OCI-LY1 (cell line): ENCODE data around the gene GPRIN3.
A peak's percentile ranks its signal among the peaks of the same experiment; 100 is the strongest.

ENCODE experiments used
- H2AFZ ChIP-seq: fragments of 200-600 bp; sonication (generic), shearing (Covaris generic); 2 replicates; pipeline ENCODE4 v1.6.0; 2014; ENCODE audit warnings: antibody characterized with exemption, mild to moderate bottlenecking, low read length
- H3F3A ChIP-seq: fragments of 200-600 bp; sonication (generic), shearing (Covaris generic); 2 replicates; pipeline ENCODE4 v1.6.0; 2014; ENCODE audit warnings: mild to moderate bottlenecking, antibody characterized with exemption, low read length, moderate library complexity; ENCODE audit not compliant: insufficient read depth
- H3K27ac ChIP-seq: fragments of 200-600 bp; sonication (generic); 2 replicates; pipeline ENCODE4 v1.5.1; 2014; ENCODE audit warnings: low read length, mixed run types, mild to moderate bottlenecking, low read depth; ENCODE audit not compliant: poor library complexity, severe bottlenecking
- H3K27me3 ChIP-seq: fragments of 200-600 bp; sonication (generic); 2 replicates; pipeline ENCODE4 v1.6.0; 2014; ENCODE audit warnings: antibody characterized with exemption, mild to moderate bottlenecking, low read length, moderate library complexity; ENCODE audit not compliant: insufficient read depth
- H3K36me3 ChIP-seq: fragments of 200-600 bp; sonication (generic); 2 replicates; pipeline ENCODE4 v1.6.1; 2014; ENCODE audit warnings: mild to moderate bottlenecking, antibody characterized with exemption, low read length, moderate library complexity, mixed read lengths; ENCODE audit not compliant: insufficient read depth
- H3K4me1 ChIP-seq: fragments of 200-600 bp; sonication (generic); 2 replicates; pipeline ENCODE4 v1.5.1; 2014; ENCODE audit warnings: mild to moderate bottlenecking, low read length, moderate library complexity; ENCODE audit not compliant: insufficient read depth, severe bottlenecking
- H3K4me2 ChIP-seq: fragments of 200-600 bp; sonication (generic), shearing (Covaris generic); 2 replicates; pipeline ENCODE4 v1.6.1; 2014; ENCODE audit warnings: low read length
- H3K4me3 ChIP-seq: fragments of 200-600 bp; sonication (generic); 2 replicates; pipeline ENCODE4 v1.5.1; 2014; ENCODE audit warnings: low read length, low read depth, mild to moderate bottlenecking, mixed read lengths; ENCODE audit not compliant: poor library complexity, severe bottlenecking
- H3K79me2 ChIP-seq: fragments of 200-600 bp; shearing (Covaris generic); 2 replicates; pipeline ENCODE4 v1.6.1; 2016; ENCODE audit warnings: mixed run types, low read length, mixed read lengths; ENCODE audit not compliant: insufficient read depth
- H3K9ac ChIP-seq: fragments of 200-600 bp; sonication (generic), shearing (Covaris generic); 2 replicates; pipeline ENCODE4 v1.6.1; 2014; ENCODE audit warnings: mild to moderate bottlenecking, low read length, mixed read lengths
- H3K9me2 ChIP-seq: fragments of 200-600 bp; sonication (generic), shearing (Covaris generic); 2 replicates; pipeline ENCODE4 v1.6.1; 2014; ENCODE audit warnings: low read depth, mild to moderate bottlenecking, low read length, mixed read lengths
- H3K9me3 ChIP-seq: fragments of 200-600 bp; shearing (Covaris generic); 2 replicates; pipeline ENCODE4 v1.6.1; 2014; ENCODE audit warnings: low read length, mixed read lengths
- H4K20me1 ChIP-seq: fragments of 200-600 bp; sonication (generic), shearing (Covaris generic); 2 replicates; pipeline ENCODE4 v1.6.0; 2016; ENCODE audit warnings: mild to moderate bottlenecking, low read length; ENCODE audit not compliant: insufficient read depth
- CTCF ChIP-seq: fragments of 200-600 bp; sonication (generic), shearing (Covaris generic); IDR thresholded peaks from 2 replicates; pipeline ENCODE4 v1.5.1; 2017; ENCODE audit warnings: mild to moderate bottlenecking, antibody characterized with exemption, low read length, moderate library complexity, mixed read lengths
- EZH2 ChIP-seq: fragments of 200-600 bp; sonication (generic), shearing (Covaris generic); IDR thresholded peaks from 2 replicates; pipeline ENCODE4 v1.8.0; 2017; ENCODE audit warnings: borderline replicate concordance, mixed run types, mild to moderate bottlenecking, antibody characterized with exemption, low read length, moderate library complexity, mixed read lengths

Gene GPRIN3

GRCh38 chr4:89300499-89300898 lies 7.1 kb downstream of the GPRIN3 start:
- no peaks in the 10 kb centered on the region for H4K20me1 ChIP-seq
- H3K36me3 ChIP-seq: no peaks in the 10 kb centered on the region
- H3K9me3 ChIP-seq: no peaks in the 10 kb centered on the region
- peaks cover 22% of the 10 kb centered on the region for H3K79me2 ChIP-seq
- peak overlapping the region; percentile 86 for H3K27ac ChIP-seq
- H3K4me2 ChIP-seq: no peak overlapping the region; the same call in 1 of the 2 replicates
- peaks cover 98% of the 10 kb centered on the region for H3K4me1 ChIP-seq
- H2AFZ ChIP-seq: no peak overlapping the region
- no peaks in the 10 kb centered on the region for H3F3A ChIP-seq
- no peaks in the 10 kb centered on the region for H3K27me3 ChIP-seq
- TF ChIP-seq CTCF (no peak), EZH2 (no peak)
- no peaks in the 10 kb centered on the region for H3K9me2 ChIP-seq
- H3K4me3 ChIP-seq: no peak overlapping the region
- no peak overlapping the region for H3K9ac ChIP-seq

GRCh38 chr4:89300060-89300459 lies 7.5 kb downstream of the GPRIN3 start:
- Histone ChIP-seq H3K9me3 (no peaks in the 10 kb centered on the region), H4K20me1 (no peaks in the 10 kb centered on the region), H3K36me3 (no peaks in the 10 kb centered on the region), H3K9ac (no peak overlapping the region), H3K27me3 (no peaks in the 10 kb centered on the region), H3K9me2 (no peaks in the 10 kb centered on the region), H3K4me3 (peak overlapping the region; percentile 54), H2AFZ (no peak overlapping the region), H3K4me1 (peaks cover 98% of the 10 kb centered on the region), H3K27ac (peak overlapping the region; percentile 86), H3K79me2 (peaks cover 19% of the 10 kb centered on the region), H3K4me2 (peak overlapping the region; percentile 71; the same call in 1 of the 2 replicates), H3F3A (no peaks in the 10 kb centered on the region)
- TF ChIP-seq CTCF: no peak
- no peak for TF ChIP-seq EZH2

GRCh38 chr4:89299153-89299791 lies 8.3 kb downstream of the GPRIN3 start:
- Histone ChIP-seq H4K20me1 (no peaks in the 10 kb centered on the region), H2AFZ (no peak overlapping the region), H3K4me3 (peak overlapping the region; percentile 54), H3K9ac (peak overlapping the region; percentile 35; the same call in 1 of the 2 replicates), H3F3A (no peaks in the 10 kb centered on the region), H3K4me2 (peak overlapping the region; percentile 71), H3K36me3 (no peaks in the 10 kb centered on the region), H3K4me1 (peaks cover 98% of the 10 kb centered on the region), H3K79me2 (peaks cover 12% of the 10 kb centered on the region), H3K9me3 (no peaks in the 10 kb centered on the region), H3K9me2 (no peaks in the 10 kb centered on the region), H3K27me3 (no peaks in the 10 kb centered on the region), H3K27ac (peak overlapping the region; percentile 86)
- TF ChIP-seq EZH2: no peak
- TF ChIP-seq CTCF: no peak
